Right lobe of liver (tissue), 6 donors: ENCODE results near the gene SLC27A2. TPM values are rescaled to one million over a fixed set of nuclear protein-coding genes. Genes with fewer than 3 reads are reported as not detected.

ENCODE experiments used
- ATAC-seq, 4 donors: fragments of 200-7000 bp; cut with Tn5 transposase; one replicate each; pipeline ENCODE4 v1.9.1; 2020; ENCODE audit warnings: mild to moderate bottlenecking in 4 of 4, moderate library complexity in 4 of 4
- DNase-seq, 3 donors: peaks; one replicate each; pipeline ENCODE4 v3.0.0-alpha.2; 2020
- H3K27ac ChIP-seq, 3 donors: fragments of 200-600 bp; one replicate each; pipeline ENCODE4 v1.8.0; 2022
- H3K27me3 ChIP-seq, 2 donors: fragments of 200-600 bp; one replicate each; pipeline ENCODE4 v1.8.0; 2022
- H3K36me3 ChIP-seq, 4 donors: fragments of 200-600 bp; sonication (generic) in 1 of 4; one replicate each; pipeline versions ENCODE4 v1.5.1 to v1.8.0; 2017 to 2022; ENCODE audit warnings: control low read depth in 1 of 4
- H3K4me1 ChIP-seq, 4 donors: fragments of 200-600 bp; sonication (generic) in 1 of 4; one replicate each; pipeline versions ENCODE4 v1.5.1 to v1.8.0; 2017 to 2022; ENCODE audit warnings: control low read depth in 1 of 4
- H3K4me3 ChIP-seq, 3 donors: fragments of 200-600 bp; one replicate each; pipeline ENCODE4 v1.8.0; 2022
- H3K9me3 ChIP-seq, 4 donors: fragments of 200-600 bp; sonication (generic) in 1 of 4; one replicate each; pipeline versions ENCODE4 v1.5.1 to v1.8.0; 2017 to 2022; ENCODE audit warnings: control low read depth in 1 of 4
- POLR2A ChIP-seq: fragments of 450-650 bp; IDR thresholded peaks from one replicate; pipeline ENCODE4 v1.6.1; 2017; ENCODE audit warnings: antibody characterized with exemption, mild to moderate bottlenecking
- WGBS: methylation state at CpG from one replicate; pipeline ENCODE4 v1.1.6; 2018; ENCODE audit warnings: low coverage, low lambda C conversion rate; ENCODE audit not compliant: insufficient coverage; ENCODE audit errors: missing lambda C conversion rate; 5-methylcytosine and 5-hydroxymethylcytosine counted together
- intact Hi-C, 2 donors: fragments of 100-400 bp; cut with DNase I; formaldehyde crosslinking; loops; one replicate each; pipeline versions ENCODE4 v1.11.2 to v1.14.1; 2022
- total RNA-seq, 6 experiments: library from RNA; depleted of rRNA in 2 of 6; stranded (reverse); fragments of >200 nt in 2 of 6; fragmentation: NEBNext Ultra II Directional in 3 of 6; extraction: Animal tissue kit (Norgen Biotek cat#: 25700) in 3 of 6; gene quantifications; one replicate each; pipeline versions ENCODE4 v1.1.0 to v1.2.4, GENCODE V29; 2016 to 2023
- TF ChIP-seq, protein P1 (sequence below), 4 donors: fragments of 200-600 bp in 3 of 4; fragments of 450-650 bp in 1 of 4; IDR thresholded peaks; one replicate each; pipeline versions ENCODE4 v1.5.1 to v1.8.0; 2016 to 2022; ENCODE audit warnings: antibody characterized with exemption in 4 of 4, mild to moderate bottlenecking in 2 of 4
- donor health status: DM: no; HTN: yes; CAD: no.
- donor health status: DM: no; HTN: no; CAD: no.
- donor health status: DM: no; HTN: no; CAD: no.
- donor health status: DM: no; HTN: yes; CAD: no.
- donor health status: DM: no; HTN: yes; CAD: no.

Gene SLC27A2
- total RNA-seq, 6 experiments from 2014 or later = 76.8 to 366 (median 172) TPM

DNA sequence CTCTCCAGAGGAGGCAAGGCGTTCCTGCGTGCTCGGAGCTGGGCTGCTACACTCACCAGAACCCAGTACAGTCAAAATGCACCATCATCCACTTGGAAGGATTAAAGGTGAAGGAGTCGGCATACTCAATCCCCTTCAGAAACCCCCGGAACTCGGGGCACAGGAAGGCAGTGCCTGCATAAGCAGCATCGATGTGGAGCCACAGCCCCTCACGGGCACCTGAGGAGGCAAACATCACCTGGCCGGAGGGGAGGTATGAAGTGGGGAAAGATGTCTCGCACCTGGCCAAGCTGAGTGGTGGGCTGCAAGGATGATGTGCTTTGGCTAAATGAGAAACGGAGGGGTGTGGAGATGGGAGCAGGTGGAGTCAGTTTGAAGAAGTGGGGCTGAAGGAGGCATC, 70.6 kb downstream of the SLC27A2 start:
- intact Hi-C loops = loop anchor here in 1 of 2 donors (10.0 kb wide), 1 partner anchor 68 kb away; the partner anchor contains the start of gene SLC27A2
- Histone ChIP-seq H3K4me1 (peaks cover 0 to 39% (median 17%) of the 10 kb centered on the region in 4 donors), H3K9me3 (no peaks in the 10 kb centered on the region), H3K36me3 (no peaks in the 10 kb centered on the region), H3K4me3 (no peak overlapping the region), H3K27me3 (no peaks in the 10 kb centered on the region), H3K27ac (no peak overlapping the region)
- ATAC-seq = no peak
- TF ChIP-seq POLR2A = no peak
- TF ChIP-seq, protein P1, sequence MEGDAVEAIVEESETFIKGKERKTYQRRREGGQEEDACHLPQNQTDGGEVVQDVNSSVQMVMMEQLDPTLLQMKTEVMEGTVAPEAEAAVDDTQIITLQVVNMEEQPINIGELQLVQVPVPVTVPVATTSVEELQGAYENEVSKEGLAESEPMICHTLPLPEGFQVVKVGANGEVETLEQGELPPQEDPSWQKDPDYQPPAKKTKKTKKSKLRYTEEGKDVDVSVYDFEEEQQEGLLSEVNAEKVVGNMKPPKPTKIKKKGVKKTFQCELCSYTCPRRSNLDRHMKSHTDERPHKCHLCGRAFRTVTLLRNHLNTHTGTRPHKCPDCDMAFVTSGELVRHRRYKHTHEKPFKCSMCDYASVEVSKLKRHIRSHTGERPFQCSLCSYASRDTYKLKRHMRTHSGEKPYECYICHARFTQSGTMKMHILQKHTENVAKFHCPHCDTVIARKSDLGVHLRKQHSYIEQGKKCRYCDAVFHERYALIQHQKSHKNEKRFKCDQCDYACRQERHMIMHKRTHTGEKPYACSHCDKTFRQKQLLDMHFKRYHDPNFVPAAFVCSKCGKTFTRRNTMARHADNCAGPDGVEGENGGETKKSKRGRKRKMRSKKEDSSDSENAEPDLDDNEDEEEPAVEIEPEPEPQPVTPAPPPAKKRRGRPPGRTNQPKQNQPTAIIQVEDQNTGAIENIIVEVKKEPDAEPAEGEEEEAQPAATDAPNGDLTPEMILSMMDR (IDR thresholded peaks at IDR 0.05) = no peak
- 98% methylated on average over 11 of the region's 11 CpGs for WGBS
- no peak for DNase-seq

DNA sequence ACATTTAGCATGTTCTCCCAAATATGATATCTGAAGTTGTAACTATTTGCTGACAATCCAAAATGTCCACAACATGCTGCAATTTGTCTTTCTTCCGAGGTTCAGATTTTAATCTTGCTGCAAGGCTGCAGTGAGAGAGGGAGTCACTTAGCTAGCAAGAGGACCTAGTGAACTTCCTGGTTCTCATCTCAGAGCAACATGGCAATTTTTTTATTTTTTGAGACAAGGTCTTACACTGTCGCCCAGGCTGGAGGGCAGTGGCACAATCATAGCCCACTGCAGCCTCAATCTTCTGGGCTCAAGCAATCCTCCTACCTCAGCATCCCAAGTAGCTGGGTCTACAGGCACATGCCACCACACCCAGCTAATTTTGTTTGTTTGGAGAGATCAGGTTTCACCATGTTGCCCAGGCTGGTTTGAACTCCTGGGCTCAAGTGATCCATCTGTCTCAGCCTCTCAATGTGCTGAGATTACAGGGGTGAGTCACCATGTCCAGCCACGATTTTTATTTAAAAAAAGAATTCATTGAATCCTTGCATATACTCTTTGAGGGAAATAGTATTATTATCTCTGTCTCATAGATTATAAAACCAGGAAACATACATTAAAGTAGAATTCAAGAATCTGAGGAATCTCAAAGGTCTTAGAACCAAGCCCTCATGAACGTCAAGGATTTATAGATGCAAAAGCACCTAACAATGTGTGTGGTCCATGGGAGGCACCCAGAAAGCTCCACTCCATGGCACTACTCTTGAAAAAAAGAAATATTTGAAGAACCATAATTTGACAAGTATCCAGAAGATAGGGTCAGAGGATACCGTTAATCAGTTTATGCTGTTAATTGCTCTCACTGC, 74.4 kb downstream of the SLC27A2 start:
- ATAC-seq (no peak), DNase-seq (no peak)
- Histone ChIP-seq H3K36me3 (no peaks in the 10 kb centered on the region), H3K4me3 (no peak overlapping the region), H3K4me1 (peaks cover 0 to 8% (median 0%) of the 10 kb centered on the region in 4 donors), H3K27me3 (no peaks in the 10 kb centered on the region), H3K9me3 (no peaks in the 10 kb centered on the region), H3K27ac (no peak overlapping the region)
- intact Hi-C loops = loop anchor here in 1 of 2 donors (10.0 kb wide), 1 partner anchor 72 kb away; the partner anchor contains the start of gene SLC27A2
- TF ChIP-seq, protein P1 (IDR thresholded peaks at IDR 0.05) = no peak
- no peak for TF ChIP-seq POLR2A
- 60% methylated on average over 5 of the region's 5 CpGs for WGBS

DNA sequence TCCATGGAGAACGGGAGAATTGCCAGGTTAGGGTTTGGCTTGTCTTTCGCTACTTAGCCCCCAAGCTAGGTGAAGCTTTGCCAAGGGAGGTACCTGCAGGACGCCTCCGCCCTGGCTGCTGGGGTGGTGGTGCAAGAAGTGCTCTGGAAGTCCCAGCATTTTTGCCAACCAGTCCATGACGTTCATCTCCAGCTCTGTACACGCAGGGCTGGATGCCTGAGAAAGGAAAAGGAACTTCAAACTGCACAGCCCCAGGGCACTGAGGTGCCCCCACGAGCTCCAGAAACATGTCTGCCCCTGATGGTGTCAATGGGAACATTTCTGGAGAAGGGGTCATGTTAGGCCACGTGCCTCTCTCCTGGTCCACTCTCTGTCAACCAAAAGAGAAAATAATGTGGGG, 75.3 kb downstream of the SLC27A2 start:
- Histone ChIP-seq H3K27me3 (no peaks in the 10 kb centered on the region), H3K27ac (no peak overlapping the region), H3K36me3 (no peaks in the 10 kb centered on the region), H3K4me1 (peaks cover 0 to 7% (median 0%) of the 10 kb centered on the region in 4 donors), H3K4me3 (no peak overlapping the region), H3K9me3 (no peaks in the 10 kb centered on the region)
- WGBS = 100% methylated on average over 2 of the region's 8 CpGs
- no peak for ATAC-seq
- no peak for TF ChIP-seq POLR2A
- TF ChIP-seq, protein P1 (IDR thresholded peaks at IDR 0.05) = no peak
- intact Hi-C loops = loop anchor here in 1 of 2 donors (10.0 kb wide), 1 partner anchor 73 kb away; the partner anchor contains the start of gene SLC27A2
- no peak for DNase-seq

DNA sequence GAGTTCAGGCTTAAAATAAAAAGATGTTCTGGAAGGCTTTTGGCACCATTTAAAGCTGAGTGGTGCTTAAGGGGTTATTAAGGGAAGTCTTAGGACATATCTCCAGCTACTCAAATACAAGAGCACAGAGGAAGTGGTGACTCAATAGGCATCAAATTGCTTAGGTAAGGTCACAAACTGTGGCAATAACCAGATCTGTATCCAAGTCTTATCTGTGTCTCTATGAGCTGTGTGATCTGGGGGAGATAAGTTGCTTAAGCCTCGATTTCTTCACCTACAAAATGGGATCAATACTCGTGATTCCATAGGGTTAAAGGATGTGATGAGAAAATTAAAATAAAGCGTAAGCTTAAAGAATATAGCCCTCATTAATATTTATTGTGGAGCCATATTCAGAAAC, 75.9 kb downstream of the SLC27A2 start:
- intact Hi-C loops = loop anchor here in 1 of 2 donors (10.0 kb wide), 1 partner anchor 73 kb away; the partner anchor contains the start of gene SLC27A2
- H3K27me3 ChIP-seq = no peaks in the 10 kb centered on the region
- TF ChIP-seq POLR2A = no peak
- ATAC-seq (peak; percentile 11 to 66 (median 64)), DNase-seq (no peak)
- WGBS = 52% methylated on average over 3 of the region's 3 CpGs
- no peak overlapping the region for H3K4me3 ChIP-seq
- H3K27ac ChIP-seq = no peak overlapping the region
- peaks cover 0 to 7% (median 0%) of the 10 kb centered on the region in 4 donors for H3K4me1 ChIP-seq
- no peaks in the 10 kb centered on the region for H3K36me3 ChIP-seq
- H3K9me3 ChIP-seq = no peaks in the 10 kb centered on the region

DNA sequence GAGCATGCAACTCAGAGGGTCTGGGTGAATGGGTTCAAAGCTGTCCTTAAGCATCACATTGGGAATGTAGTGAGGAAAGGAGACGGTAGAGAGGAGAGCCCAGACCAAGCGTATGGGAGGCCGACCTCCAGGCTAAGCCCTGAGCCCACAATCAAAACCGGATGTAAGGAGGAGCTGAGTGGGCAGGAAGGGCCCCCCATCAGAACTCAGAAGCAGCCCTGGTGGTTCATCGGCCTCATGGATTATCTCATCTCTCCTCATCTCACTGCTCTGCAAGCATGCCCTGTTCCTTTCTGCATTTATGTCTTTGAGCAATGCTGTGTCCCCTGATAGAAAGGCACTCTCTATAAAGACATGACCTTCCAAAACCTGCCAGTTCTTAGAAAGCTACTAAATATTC, 77.3 kb downstream of the SLC27A2 start:
- no peak for DNase-seq
- WGBS = no CpG with 5 or more reads among the region's 5 CpGs
- H3K4me3 ChIP-seq = no peak overlapping the region
- intact Hi-C loops = loop anchor here in 1 of 2 donors (10.0 kb wide), 1 partner anchor 74 kb away; the partner anchor contains the start of gene SLC27A2
- H3K4me1 ChIP-seq = peaks cover 0 to 7% (median 0%) of the 10 kb centered on the region in 4 donors
- no peaks in the 10 kb centered on the region for H3K36me3 ChIP-seq
- no peaks in the 10 kb centered on the region for H3K9me3 ChIP-seq
- TF ChIP-seq, protein P1 (IDR thresholded peaks at IDR 0.05) = no peak
- no peak for TF ChIP-seq POLR2A
- H3K27me3 ChIP-seq = no peaks in the 10 kb centered on the region
- no peak for ATAC-seq
- H3K27ac ChIP-seq = no peak overlapping the region
